ENCODE data around the gene MAGED1.
"Not testable (repeated sequence)": the region's sequence is repeated elsewhere in the genome, so short reads cannot be mapped to it uniquely, and the experiment has no call there.

Gene MAGED1

GRCh38 chrX:51894697-51895336 lies 1.4 kb downstream of the MAGED1 start:
- ATAC-seq (peak; percentile 31), DNase-seq (peak; percentile 25)

GRCh38 chrX:51896626-51897025 lies 3.2 kb downstream of the MAGED1 start:
- no peak for ATAC-seq
- DNase-seq, result no peak

- ATAC-seq (no peak), DNase-seq (no peak)
These were observed 6.3 kb downstream of the MAGED1 start for GRCh38 chrX:51899741-51900140.

- ATAC-seq, result no peak
- DNase-seq, result no peak
These were observed 9.2 kb downstream of the MAGED1 start for GRCh38 chrX:51902510-51903050.

- DNase-seq, ATAC-seq: not testable (repeated sequence)
These were observed 11.7 kb downstream of the MAGED1 start for GRCh38 chrX:51905152-51905551.

- DNase-seq (no peak), ATAC-seq (no peak)
These were observed 12.3 kb downstream of the MAGED1 start for GRCh38 chrX:51905711-51906110.

GRCh38 chrX:51917604-51918003 lies 24.2 kb downstream of the MAGED1 start:
- ATAC-seq (no peak), DNase-seq (no peak)

- DNase-seq, result no peak
- ATAC-seq, result no peak
These were observed 29.1 kb downstream of the MAGED1 start for GRCh38 chrX:51922561-51922960.

- DNase-seq (no peak), ATAC-seq (no peak)
These were observed 38.2 kb downstream of the MAGED1 start for GRCh38 chrX:51931566-51932150.

All from stimulated activated naive CD8-positive, alpha-beta T cell treated with anti-CD3 and anti-CD28 coated beads, Interleukin-15, Interleukin-2, amounts not matched to agents 100 U/mL and 50 U/mL, for 24 hours (primary cell).